Neural cell (in vitro differentiated cells): ENCODE data around the gene MOGAT3. TPM values are rescaled to one million over a fixed set of nuclear protein-coding genes. Genes with fewer than 3 reads are reported as not detected.

Experiments used
- H2AFZ ChIP-seq: fragments of 200-600, 300-800 bp; sonication (generic), shearing (Covaris generic); 2 replicates; pipeline ENCODE4 v1.6.0; 2014; ENCODE audit warnings: low read depth, mild to moderate bottlenecking, antibody characterized with exemption, low read length, moderate library complexity
- H3F3A ChIP-seq: fragments of 200-600 bp; shearing (Covaris generic); 2 replicates; pipeline ENCODE4 v1.6.1; 2016; ENCODE audit warnings: mild to moderate bottlenecking, moderate library complexity, mixed read lengths, antibody characterized with exemption, low read length; ENCODE audit not compliant: insufficient read depth, poor library complexity, severe bottlenecking
- H3K27ac ChIP-seq: fragments of 200-600, 300-800 bp; sonication (generic), shearing (Covaris generic); 2 replicates; pipeline ENCODE4 v1.5.1; 2014; ENCODE audit warnings: mild to moderate bottlenecking, low read length, moderate library complexity
- H3K27me3 ChIP-seq: fragments of 300-800, 200-600 bp; sonication (generic), shearing (Covaris generic); 2 replicates; pipeline ENCODE4 v1.6.0; 2014; ENCODE audit warnings: mild to moderate bottlenecking, low read depth, low read length, moderate library complexity; ENCODE audit not compliant: insufficient read depth
- H3K36me3 ChIP-seq: fragments of 300-800, 200-600 bp; sonication (generic), shearing (Covaris generic); 2 replicates; pipeline ENCODE4 v1.5.1; 2014; ENCODE audit warnings: mild to moderate bottlenecking, antibody characterized with exemption, low read length, moderate library complexity; ENCODE audit not compliant: insufficient read depth
- H3K4me2 ChIP-seq: fragments of 300-800, 200-600 bp; sonication (generic), shearing (Covaris generic); 2 replicates; pipeline ENCODE4 v1.6.0; 2014; ENCODE audit warnings: mild to moderate bottlenecking, low read length
- H3K4me3 ChIP-seq: fragments of 300-800, 200-600 bp; sonication (generic), shearing (Covaris generic); 2 replicates; pipeline ENCODE4 v1.5.1; 2014; ENCODE audit warnings: mild to moderate bottlenecking, low read length, moderate library complexity
- H3K79me2 ChIP-seq: fragments of 200-600 bp; shearing (Covaris generic); replicated peaks from 2 replicates; pipeline ENCODE4 v1.6.0; 2014; ENCODE audit warnings: mild to moderate bottlenecking, low read length, moderate library complexity; ENCODE audit not compliant: insufficient read depth
- H3K9ac ChIP-seq: fragments of 300-800, 200-600 bp; sonication (generic), shearing (Covaris generic); 2 replicates; pipeline ENCODE4 v1.6.1; 2016; ENCODE audit warnings: mild to moderate bottlenecking, low read length, mixed read lengths
- H3K9me2 ChIP-seq: fragments of 200-600 bp; shearing (Covaris generic); 2 replicates; pipeline ENCODE4 v1.6.1; 2016; ENCODE audit warnings: mild to moderate bottlenecking, low read length, mixed read lengths; ENCODE audit not compliant: insufficient read depth
- H3K9me3 ChIP-seq: fragments of 200-600, 300-800 bp; sonication (generic), shearing (Covaris generic); 2 replicates; pipeline ENCODE4 v1.6.1; 2016; ENCODE audit warnings: mild to moderate bottlenecking, mixed run types, low read length, moderate library complexity, mixed read lengths
- H4K20me1 ChIP-seq: fragments of 200-600 bp; shearing (Covaris generic); 2 replicates; pipeline ENCODE4 v1.6.1; 2016; ENCODE audit warnings: mild to moderate bottlenecking, mixed run types; ENCODE audit not compliant: insufficient read depth
- CTCF ChIP-seq: fragments of 450-650 bp; IDR thresholded peaks from 2 replicates; pipeline ENCODE4 v1.5.1; 2014; ENCODE audit warnings: antibody characterized with exemption, mild to moderate bottlenecking, moderate library complexity; ENCODE audit not compliant: poor library complexity, severe bottlenecking
- EP300 ChIP-seq: fragments of 450-650 bp; conservative IDR thresholded peaks from 2 replicates; pipeline ENCODE4 v1.6.1; 2014; ENCODE audit warnings: antibody characterized with exemption, mild to moderate bottlenecking, moderate library complexity; ENCODE audit not compliant: poor library complexity, severe bottlenecking
- EZH2 ChIP-seq: fragments of 200-600, 300-800 bp; shearing (Covaris generic), sonication (generic); IDR thresholded peaks from 2 replicates; pipeline ENCODE4 v1.6.1; 2014; ENCODE audit warnings: antibody characterized with exemption, low read length, borderline replicate concordance, mild to moderate bottlenecking; ENCODE audit not compliant: insufficient read depth, poor library complexity, severe bottlenecking
- MXI1 ChIP-seq: fragments of 450-650 bp; conservative IDR thresholded peaks from 2 replicates; pipeline ENCODE4 v1.6.1; 2014; ENCODE audit warnings: antibody characterized with exemption, mild to moderate bottlenecking; ENCODE audit not compliant: poor library complexity, severe bottlenecking
- POLR2AphosphoS5 ChIP-seq: IDR thresholded peaks from 2 replicates; pipeline ENCODE4 v1.6.1; 2012
- RAD21 ChIP-seq: fragments of 450-650 bp; conservative IDR thresholded peaks from 2 replicates; pipeline ENCODE4 v1.6.1; 2014; ENCODE audit warnings: antibody characterized with exemption, mild to moderate bottlenecking, moderate library complexity
- REST ChIP-seq: IDR thresholded peaks from 2 replicates; pipeline ENCODE4 v1.6.1; 2012; ENCODE audit warnings: borderline replicate concordance
- SMC3 ChIP-seq: fragments of 450-650 bp; conservative IDR thresholded peaks from 2 replicates; pipeline ENCODE4 v1.6.1; 2014; ENCODE audit warnings: antibody characterized with exemption, mild to moderate bottlenecking, moderate library complexity; ENCODE audit not compliant: poor library complexity
- TAF1 ChIP-seq: IDR thresholded peaks from 2 replicates; pipeline ENCODE4 v1.6.1; 2012; ENCODE audit warnings: low read depth
- polyA plus RNA-seq: library from polyadenylated mRNA; depleted of rRNA; stranded (reverse); fragments of >200 nt; gene quantifications from 2 replicates; pipeline ENCODE4 v1.2.3, GENCODE V29; 2014

The MOGAT3 gene
- polyA plus RNA-seq, 1 donor from 2014 or later, result not detected

- H3K9ac ChIP-seq, result no peak overlapping the region
- no peaks in the 10 kb centered on the region for H3K9me3 ChIP-seq
- no peaks in the 10 kb centered on the region for H3K9me2 ChIP-seq
- H4K20me1 ChIP-seq, result no peaks in the 10 kb centered on the region
- H3K4me3 ChIP-seq, result no peak overlapping the region
- H3K36me3 ChIP-seq, result no peaks in the 10 kb centered on the region
- H3K79me2 ChIP-seq, result no peaks in the 10 kb centered on the region
- H3K27ac ChIP-seq, result no peak overlapping the region
- H3F3A ChIP-seq, result no peaks in the 10 kb centered on the region
- TF ChIP-seq EZH2 (no peak), EP300 (no peak), POLR2AphosphoS5 (no peak), TAF1 (no peak), RAD21 (no peak), REST (no peak), CTCF (no peak), SMC3 (no peak), MXI1 (no peak)
- peaks cover 19% of the 10 kb centered on the region for H3K27me3 ChIP-seq
- H2AFZ ChIP-seq, result no peak overlapping the region
- no peak overlapping the region for H3K4me2 ChIP-seq
These were observed 5.8 kb upstream of the MOGAT3 start for GRCh38 chr7:101206665-101207042.

GRCh38 chr7:101205901-101206664 lies 5.2 kb upstream of the MOGAT3 start:
- no peaks in the 10 kb centered on the region for H3K79me2 ChIP-seq
- no peak overlapping the region for H3K9ac ChIP-seq
- no peaks in the 10 kb centered on the region for H3K9me2 ChIP-seq
- H3K36me3 ChIP-seq, result no peaks in the 10 kb centered on the region
- TF ChIP-seq RAD21, result no peak
- TF ChIP-seq MXI1, result no peak
- TF ChIP-seq TAF1, result no peak
- TF ChIP-seq EZH2, result no peak
- TF ChIP-seq EP300, result no peak
- TF ChIP-seq POLR2AphosphoS5, result no peak
- no peak for TF ChIP-seq REST
- TF ChIP-seq SMC3, result no peak
- TF ChIP-seq CTCF, result no peak
- no peaks in the 10 kb centered on the region for H3K9me3 ChIP-seq
- no peak overlapping the region for H3K27ac ChIP-seq
- H3F3A ChIP-seq, result no peaks in the 10 kb centered on the region
- H3K27me3 ChIP-seq, result peaks cover 24% of the 10 kb centered on the region
- no peak overlapping the region for H3K4me3 ChIP-seq
- no peak overlapping the region for H2AFZ ChIP-seq
- H3K4me2 ChIP-seq, result no peak overlapping the region
- no peaks in the 10 kb centered on the region for H4K20me1 ChIP-seq
